GM10248 (cell line): ENCODE data around the gene TMEM54.

Experiments used
- CTCF ChIA-PET: fragments of 300-600 bp; sonication (Branson Sonifier 250); formaldehyde crosslinking; extraction: SDS; loops from one replicate; lab custom pipeline; 2021; ENCODE audit warnings: antibody characterized with exemption; lab: Yijun Ruan, JAX
- POLR2A ChIA-PET: fragments of 350-650 bp; sonication (Branson Sonifier 250); formaldehyde crosslinking; extraction: SDS; loops from one replicate; lab custom pipeline; 2020; ENCODE audit warnings: antibody characterized with exemption; lab: Yijun Ruan, JAX
- DNase-seq: peaks from one replicate; pipeline ENCODE4 v3.0.0; 2012; ENCODE audit errors: extremely low spot score
- CTCF ChIP-seq: IDR thresholded peaks from 2 replicates; pipeline ENCODE4 v1.5.1; 2012; ENCODE audit warnings: mild to moderate bottlenecking, low read depth; ENCODE audit errors: extremely low read depth, missing control alignments, control extremely low read depth

The TMEM54 gene

DNA sequence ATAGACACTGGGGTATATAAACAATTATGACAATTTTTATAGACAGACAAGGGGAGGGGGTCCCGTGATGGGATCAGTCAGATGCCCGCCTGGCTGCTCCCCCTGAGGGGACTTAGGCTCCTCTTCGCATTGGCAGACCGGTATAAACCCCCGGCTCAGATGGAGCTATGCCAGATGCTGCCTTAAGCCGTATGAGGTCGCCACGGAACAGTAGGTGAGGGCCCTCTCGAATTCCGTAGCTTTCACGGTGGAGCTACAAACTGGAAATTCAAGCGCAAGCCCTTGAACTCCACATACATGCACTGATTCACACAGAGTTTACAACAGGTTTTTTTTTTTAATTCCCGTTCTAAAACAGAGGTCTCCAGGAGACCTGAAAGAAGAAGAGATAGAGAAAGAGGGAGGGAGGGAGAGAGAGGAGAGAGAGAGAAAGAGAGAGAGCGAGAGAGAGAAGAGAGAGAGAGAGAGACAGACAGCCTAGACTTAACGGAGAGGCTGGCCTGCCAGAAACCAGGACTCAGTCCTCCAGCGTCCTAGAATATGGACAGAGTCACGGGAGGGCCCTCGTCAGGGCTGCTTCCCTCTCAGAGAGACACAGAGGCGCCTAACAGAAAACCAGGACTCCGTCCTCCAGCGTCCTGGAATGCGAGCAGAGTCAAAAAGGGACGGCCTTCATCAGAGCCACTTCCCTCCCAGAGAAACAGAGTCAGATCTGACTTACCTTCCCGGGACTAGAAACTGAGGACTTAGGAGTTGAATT is 24.4 kb upstream of the TMEM54 start:
- POLR2A ChIA-PET = interaction anchor here (0.7 kb wide), 1 partner anchor 58 kb away, joined by 5 read pairs; no protein-coding TSS in a partner anchor
- CTCF ChIA-PET = interaction anchor here (1.0 kb wide), 1 partner anchor 162 kb away, joined by 3 read pairs; no protein-coding TSS in a partner anchor
- DNase-seq = no peak

DNA sequence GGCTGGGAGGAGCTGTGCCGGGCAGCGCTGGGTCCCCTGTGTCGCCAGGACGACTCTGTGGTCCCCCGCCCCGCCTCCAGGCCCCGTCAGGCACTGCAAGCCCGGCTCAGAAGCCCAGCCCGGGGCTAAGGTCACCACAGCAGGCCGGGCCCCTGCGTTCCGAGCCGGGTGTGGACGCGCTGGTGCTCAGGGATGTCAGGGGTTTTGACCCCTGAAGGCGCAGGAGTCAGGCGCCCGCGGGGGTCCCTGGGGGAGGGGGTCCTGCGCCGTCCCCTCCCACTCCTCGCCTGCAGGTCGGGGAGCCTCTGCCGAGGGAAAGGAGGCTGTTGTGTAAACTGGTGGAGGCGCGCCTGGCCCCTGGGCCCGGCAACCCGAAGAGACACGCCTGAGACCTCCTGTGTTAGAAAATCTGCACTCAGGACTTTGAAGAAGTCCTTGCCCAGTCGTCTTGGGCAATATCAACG is 23.7 kb upstream of the TMEM54 start:
- DNase-seq = no peak
- CTCF ChIA-PET = interaction anchor here (1.0 to 1.2 kb wide), 2 partner anchors 8 to 163 kb away, joined by 3 read pairs; no protein-coding TSS in a partner anchor
- POLR2A ChIA-PET = interaction anchor here (0.7 kb wide), 1 partner anchor 58 kb away, joined by 5 read pairs; no protein-coding TSS in a partner anchor
- TF ChIP-seq CTCF = no peak

More for the DNA sequence above, 24.4 kb upstream of the TMEM54 start:
- TF ChIP-seq CTCF = peak; percentile 11

GRCh38 chr1:32920833-32921232 is 19.6 kb upstream of the TMEM54 start:
- ChIA-PET POLR2A (no interaction called here), CTCF (interaction anchor here (2.5 to 3.4 kb wide), 3 partner anchors 12 to 175 kb away, joined by 7 to 24 read pairs (median 7); no protein-coding TSS in a partner anchor)
- no peak for TF ChIP-seq CTCF
- DNase-seq = no peak

DNA sequence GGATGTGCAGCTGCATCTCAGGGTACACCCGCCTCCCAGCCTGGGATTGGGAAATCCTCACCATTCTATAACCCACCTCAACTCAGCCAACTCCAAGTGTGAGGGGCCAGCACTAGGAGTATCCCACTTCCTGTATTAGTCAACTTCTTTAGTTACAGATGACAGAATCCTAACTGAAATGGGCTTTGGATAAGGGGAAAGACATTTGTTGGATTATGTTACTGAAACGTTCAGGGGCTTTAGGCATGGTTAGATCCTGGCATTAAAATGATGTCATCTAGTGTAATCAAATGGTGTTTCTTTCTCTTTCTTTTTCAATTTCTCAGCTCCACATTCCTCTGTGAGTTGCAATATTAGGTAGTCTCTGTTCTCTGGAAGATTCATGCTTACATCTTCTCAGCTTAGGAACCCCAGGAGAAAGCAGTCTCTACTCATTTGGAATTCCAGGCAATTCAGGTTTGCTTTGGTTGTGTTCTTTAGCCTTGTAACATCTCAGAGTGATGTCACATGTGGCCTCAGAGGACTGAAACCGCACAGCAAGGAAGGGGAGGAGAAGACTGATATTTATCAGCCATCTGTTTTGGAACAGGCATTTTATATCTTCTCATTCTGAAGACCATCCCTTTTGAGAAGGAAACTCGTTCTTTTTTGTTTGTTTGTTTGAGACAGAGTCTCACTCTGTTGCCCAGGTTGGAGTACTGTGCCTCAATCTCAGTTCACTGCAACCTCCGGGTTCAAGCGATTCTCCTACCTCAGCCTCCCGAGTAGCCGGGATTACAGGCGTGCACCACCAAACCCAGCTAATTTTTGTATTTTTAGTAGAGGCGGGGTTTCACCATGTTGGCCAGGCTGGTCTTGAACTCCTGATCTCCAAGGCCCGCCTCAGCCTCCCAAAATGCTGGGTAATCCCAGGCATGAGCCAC is 18.9 kb upstream of the TMEM54 start:
- no peak for DNase-seq
- POLR2A ChIA-PET = no interaction called here
- no peak for TF ChIP-seq CTCF
- CTCF ChIA-PET = interaction anchor here (1.1 to 3.4 kb wide), 6 partner anchors 12 to 175 kb away, joined by 3 to 24 read pairs (median 7); no protein-coding TSS in a partner anchor

DNA sequence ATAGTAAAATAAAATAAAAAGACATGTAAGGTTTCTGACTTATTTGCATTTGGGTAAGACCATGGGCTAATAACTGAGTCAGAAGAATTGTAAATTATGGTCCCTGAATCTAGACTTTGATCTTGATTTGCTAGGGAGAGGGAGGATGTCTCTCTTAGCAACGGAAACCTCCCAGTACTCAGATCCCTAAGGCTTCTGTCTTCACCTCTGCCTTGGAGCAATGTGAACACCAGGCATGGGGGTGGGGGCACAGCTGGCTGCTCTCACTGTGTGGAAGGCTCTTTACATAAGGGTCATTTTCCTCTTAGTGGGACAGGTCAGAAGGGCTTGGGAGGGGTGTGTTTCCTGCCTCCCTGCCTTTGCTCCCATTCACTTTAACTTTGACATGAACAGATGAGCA is 17.0 kb upstream of the TMEM54 start:
- TF ChIP-seq CTCF = no peak
- CTCF ChIA-PET = interaction anchor here (0.9 to 3.4 kb wide), 3 partner anchors 14 to 137 kb away, joined by 3 to 24 read pairs (median 7); no protein-coding TSS in a partner anchor
- DNase-seq = no peak
- POLR2A ChIA-PET = no interaction called here

DNA sequence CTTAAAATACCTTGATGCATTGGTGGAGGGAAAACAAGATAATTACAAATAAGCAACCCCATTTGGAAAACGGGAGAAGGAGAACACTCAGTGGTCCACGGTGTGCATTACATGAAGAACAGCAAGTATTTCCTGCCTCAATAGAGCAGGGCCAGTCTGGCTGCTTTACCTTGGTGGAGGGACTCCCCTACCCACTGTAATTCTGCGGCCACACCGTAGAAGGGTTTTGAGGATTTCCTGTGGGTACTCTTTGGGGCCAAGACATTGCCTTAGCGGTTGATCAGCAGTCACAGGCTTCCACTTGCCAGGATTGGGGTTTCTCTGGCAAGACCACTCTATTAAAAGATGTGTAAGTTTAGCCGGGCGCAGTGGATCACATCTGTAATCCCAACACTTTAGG is 16.3 kb upstream of the TMEM54 start:
- POLR2A ChIA-PET = no interaction called here
- DNase-seq = no peak
- CTCF ChIA-PET = interaction anchor here (0.8 to 1.6 kb wide), 4 partner anchors 16 to 504 kb away, joined by 3 to 4 read pairs (median 4); no protein-coding TSS in a partner anchor
- no peak for TF ChIP-seq CTCF
